Fibroblast of pulmonary artery (primary cell): Measurements from ENCODE around the gene TMEM116.

Source experiments
- DNase-seq: peaks from one replicate; pipeline ENCODE4 v3.0.0-alpha.2; 2010; ENCODE audit warnings: low read depth
- H3K4me3 ChIP-seq: replicated peaks from 2 replicates; pipeline ENCODE4 v1.5.1; 2011; ENCODE audit warnings: low read depth, mild to moderate bottlenecking, control low read depth, low read length, moderate library complexity
- TF ChIP-seq, protein P1 (sequence below): IDR thresholded peaks from 2 replicates; pipeline ENCODE4 v1.5.1; 2011; ENCODE audit warnings: mild to moderate bottlenecking, control low read depth, low read length, inconsistent platforms; ENCODE audit errors: missing control alignments

The TMEM116 gene

DNA sequence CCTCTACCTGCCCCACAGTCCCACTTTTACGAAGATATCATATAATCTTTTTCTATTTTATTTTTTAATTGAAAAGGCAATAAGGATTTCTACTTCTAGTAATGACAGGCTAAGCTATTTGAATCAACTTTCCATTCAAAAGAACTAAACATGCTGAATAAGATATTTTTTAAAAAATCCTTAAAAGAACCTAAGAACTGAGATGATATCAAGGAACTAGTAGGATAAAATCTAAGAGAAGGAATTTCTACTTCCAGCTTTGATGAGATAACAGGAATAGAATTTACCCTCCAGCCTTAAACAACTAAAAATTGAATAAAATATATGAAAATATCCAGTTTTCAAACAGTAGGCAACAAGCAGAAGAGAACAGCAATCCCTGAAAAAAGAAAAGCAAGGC, 69.0 kb downstream of the TMEM116 start:
- TF ChIP-seq, protein P1, sequence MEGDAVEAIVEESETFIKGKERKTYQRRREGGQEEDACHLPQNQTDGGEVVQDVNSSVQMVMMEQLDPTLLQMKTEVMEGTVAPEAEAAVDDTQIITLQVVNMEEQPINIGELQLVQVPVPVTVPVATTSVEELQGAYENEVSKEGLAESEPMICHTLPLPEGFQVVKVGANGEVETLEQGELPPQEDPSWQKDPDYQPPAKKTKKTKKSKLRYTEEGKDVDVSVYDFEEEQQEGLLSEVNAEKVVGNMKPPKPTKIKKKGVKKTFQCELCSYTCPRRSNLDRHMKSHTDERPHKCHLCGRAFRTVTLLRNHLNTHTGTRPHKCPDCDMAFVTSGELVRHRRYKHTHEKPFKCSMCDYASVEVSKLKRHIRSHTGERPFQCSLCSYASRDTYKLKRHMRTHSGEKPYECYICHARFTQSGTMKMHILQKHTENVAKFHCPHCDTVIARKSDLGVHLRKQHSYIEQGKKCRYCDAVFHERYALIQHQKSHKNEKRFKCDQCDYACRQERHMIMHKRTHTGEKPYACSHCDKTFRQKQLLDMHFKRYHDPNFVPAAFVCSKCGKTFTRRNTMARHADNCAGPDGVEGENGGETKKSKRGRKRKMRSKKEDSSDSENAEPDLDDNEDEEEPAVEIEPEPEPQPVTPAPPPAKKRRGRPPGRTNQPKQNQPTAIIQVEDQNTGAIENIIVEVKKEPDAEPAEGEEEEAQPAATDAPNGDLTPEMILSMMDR, result no peak
- H3K4me3 ChIP-seq, result no peak overlapping the region
- no peak for DNase-seq

DNA sequence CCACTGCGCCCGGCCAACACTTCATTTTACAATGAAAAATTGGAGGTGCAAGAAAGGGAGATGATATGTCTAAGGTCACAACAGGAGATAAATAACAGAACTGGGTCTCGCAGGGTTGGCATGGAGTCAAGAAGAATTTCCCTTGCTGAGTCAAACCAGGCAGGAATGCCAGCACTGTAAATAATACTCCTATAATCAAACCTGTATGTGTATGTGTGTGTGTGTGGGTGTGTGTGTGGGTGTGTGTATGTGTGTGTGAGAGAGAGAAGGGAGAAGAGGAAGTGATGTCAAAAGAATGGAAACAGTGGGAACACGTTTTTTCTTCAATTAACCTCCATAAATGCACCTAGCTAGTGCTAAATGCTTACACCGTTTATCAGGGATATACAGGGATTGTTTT, 70.4 kb downstream of the TMEM116 start:
- TF ChIP-seq, protein P1, result no peak
- no peak overlapping the region for H3K4me3 ChIP-seq
- peak; percentile 79 for DNase-seq

DNA sequence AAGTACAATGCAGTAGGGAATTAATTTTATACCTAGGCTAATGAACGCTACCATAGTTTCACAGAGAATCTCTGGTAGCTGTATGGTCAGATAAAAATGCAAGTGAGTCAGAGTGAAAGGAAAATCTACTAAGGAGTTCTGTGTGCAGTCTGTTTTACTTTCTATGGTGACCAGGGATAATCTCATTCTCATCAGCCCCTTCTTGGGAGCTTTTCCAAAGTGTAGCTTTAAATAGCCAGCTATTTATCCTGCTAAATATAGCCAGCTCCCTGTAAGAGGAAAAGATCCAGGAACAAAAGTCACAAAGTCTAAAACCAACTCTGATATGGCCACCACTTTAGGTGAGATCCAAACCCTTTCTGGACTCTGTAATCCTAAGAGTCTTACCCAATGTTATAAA, 75.5 kb downstream of the TMEM116 start:
- H3K4me3 ChIP-seq, result no peak overlapping the region
- peak; percentile 23 for DNase-seq
- TF ChIP-seq, protein P1, result no peak

DNA sequence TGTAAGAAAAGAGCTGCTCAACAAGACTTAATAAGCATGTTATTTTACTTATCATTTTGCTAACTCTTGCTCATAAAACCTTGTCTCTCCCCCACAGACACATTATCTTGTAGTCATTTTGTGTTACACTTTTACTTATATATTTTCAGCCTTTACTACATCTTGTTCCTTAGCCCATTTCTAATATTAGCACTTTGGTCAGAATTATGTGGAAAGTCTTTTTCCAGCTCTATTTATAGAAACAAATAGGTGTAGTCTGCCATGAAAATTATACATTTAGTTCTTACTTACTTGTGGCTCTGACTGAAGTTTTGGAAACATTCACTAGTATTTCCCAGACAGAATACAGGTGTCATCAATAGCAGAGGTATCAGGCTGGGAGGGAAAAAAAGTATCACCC, 76.1 kb downstream of the TMEM116 start:
- no peak for DNase-seq
- no peak overlapping the region for H3K4me3 ChIP-seq
- TF ChIP-seq, protein P1, result no peak

DNA sequence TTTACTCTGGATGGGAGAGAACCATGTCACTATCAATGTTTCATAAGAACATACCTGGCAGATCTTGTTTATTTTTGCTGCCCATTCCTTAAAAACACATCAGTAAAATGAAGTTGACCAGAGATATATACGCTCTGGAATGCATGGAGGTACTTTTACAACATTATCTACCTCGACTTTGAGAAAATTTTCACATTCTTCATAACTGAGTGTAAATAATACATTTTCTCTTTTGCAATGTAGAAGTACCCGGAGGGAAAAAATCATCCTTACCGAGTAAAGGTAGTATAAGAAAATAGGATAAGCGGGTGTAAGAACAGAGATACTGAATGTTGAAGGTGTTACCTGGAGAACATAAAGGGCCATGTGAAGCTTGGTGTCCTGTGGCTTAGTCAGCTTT, 80.7 kb downstream of the TMEM116 start:
- TF ChIP-seq, protein P1, result no peak
- H3K4me3 ChIP-seq, result no peak overlapping the region

DNA sequence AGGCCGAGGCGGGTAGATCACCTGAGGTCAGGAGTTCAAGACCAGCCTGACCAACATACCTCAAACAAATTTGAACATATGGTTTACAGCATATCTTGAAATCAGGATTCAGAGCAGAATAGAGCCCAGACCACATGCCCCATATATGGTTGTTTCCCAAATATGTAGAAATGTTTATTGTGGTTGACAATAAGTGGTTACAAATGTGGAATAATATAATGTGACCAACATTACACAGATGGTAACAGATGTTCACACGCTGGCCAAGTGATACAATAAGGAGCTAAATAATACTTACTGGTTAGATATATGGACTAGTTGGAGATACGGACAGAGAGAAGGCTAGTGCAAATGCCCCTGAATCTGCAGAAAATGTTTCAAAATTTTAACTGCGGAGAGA, 85.6 kb downstream of the TMEM116 start:
- H3K4me3 ChIP-seq, result no peak overlapping the region
- no peak for DNase-seq
- TF ChIP-seq, protein P1, result no peak

More for the DNA sequence above, 80.7 kb downstream of the TMEM116 start:
- DNase-seq, result no peak

DNA sequence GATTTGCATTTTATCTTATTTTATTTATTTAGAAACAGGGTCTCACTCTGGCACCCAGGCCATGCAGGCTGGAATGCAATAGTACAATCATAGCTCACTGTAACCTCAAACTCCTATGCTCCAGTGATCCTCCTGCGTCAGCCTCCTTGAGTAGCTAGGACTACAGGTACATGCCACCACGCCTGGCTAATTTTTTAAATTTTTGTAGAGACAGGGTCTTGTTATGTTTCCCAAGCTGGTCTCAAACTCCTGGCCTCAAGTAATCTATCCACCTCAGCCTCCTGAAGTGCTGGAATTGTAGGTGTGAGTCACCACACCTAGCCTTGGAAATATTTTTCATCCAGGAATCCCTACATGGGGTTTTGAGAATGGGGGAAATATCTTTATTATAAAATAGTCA, 86.3 kb downstream of the TMEM116 start:
- no peak overlapping the region for H3K4me3 ChIP-seq
- no peak for DNase-seq
- TF ChIP-seq, protein P1, result no peak
